Activated CD8-positive, alpha-beta memory T cell treated with anti-CD3 and anti-CD28 coated beads for 24 hours (primary cell): ENCODE data around the gene SEL1L3.

Experiments
- DNase-seq: peaks from one replicate; pipeline ENCODE4 v3.0.0-alpha.2; 2020

SEL1L3 gene

DNA sequence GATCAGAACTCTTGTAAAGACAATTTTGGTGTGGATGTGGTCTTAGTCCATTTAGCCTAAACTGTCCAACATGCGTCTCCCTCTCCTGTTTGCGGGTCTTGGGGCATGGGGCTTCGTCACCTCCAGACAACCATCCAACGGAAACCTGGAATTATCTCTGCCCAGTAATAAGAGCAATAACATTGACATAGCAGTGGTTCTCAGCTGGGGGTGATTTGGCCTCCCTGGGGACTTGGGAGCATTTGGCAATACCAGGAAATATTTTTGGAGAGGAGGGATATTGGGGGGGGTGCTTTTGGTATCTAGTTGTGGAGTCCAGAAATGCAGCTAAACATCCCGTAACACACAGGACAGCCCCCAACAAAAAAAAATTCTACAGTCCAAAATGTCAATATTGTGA, 47.2 kb downstream of the SEL1L3 start:
- DNase-seq = no peak

DNA sequence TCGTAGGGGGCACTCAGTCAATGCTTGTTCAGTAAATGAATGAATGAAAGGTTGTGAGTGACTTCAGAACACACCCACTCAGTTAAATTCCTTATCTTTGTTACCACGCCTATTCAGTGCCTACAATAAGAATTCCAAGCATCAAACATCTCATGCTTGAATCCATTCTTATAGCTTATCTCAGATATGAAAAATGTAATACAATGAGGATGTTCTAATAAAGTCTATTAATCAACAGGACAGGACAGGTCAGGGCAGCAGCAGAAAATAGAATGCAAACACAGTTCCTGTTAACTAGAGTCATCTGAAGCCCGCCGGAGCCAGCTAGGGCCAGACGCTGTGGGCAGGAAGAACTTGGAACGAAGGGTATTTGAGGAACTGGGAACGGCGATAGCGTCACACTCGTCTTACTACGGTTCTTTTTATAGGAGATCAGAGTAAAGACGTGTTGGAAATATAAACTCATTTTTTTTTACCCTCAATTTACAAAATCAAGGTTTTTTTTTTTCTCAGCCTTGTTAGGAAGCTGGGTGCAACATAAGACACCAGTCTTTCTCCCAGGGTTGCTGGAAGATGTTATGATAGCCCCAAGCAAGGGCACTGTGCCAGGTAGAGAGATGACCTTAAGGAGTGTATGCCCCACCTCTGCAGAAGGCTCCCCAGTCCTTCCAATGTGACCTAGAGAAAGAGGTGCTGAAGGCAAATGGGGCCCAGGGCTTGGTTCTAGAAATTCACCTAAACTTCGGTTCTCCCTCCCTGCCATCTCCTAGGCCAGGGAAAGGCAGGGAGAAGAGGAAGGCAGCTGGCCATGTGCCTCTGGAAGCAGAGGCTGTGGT, 48.3 kb downstream of the SEL1L3 start:
- DNase-seq = no peak

DNA sequence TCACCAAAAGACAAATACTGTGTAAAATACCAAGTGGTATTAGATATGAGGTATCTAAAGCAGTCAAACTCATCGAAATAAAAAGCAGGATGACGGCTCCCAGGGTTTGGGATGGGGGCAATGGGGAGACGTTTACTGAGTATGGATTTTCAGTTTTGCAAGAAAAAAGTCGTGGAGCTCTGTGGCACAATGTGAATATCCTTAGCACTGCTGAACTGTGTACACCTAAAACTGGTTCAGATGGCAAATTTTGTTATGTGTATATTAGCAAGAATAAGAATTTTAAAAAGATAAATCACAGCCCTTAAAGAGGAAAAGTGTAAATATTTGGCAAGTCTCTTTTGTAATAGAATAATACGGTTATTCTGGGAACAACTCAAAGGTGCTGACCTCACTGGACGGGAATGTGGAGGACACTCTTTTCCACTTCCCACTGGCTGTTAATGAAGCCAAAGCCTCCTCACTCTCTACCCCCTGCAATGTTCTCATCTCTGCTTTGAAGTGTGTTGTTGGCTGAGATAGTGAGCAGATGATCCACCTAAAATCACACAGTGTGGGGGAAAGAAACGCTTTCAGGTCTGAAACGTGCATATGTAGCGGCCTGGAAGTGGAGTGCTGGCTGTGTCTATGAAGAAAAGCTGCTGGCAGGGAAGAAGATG, 49.2 kb downstream of the SEL1L3 start:
- DNase-seq = no peak

DNA sequence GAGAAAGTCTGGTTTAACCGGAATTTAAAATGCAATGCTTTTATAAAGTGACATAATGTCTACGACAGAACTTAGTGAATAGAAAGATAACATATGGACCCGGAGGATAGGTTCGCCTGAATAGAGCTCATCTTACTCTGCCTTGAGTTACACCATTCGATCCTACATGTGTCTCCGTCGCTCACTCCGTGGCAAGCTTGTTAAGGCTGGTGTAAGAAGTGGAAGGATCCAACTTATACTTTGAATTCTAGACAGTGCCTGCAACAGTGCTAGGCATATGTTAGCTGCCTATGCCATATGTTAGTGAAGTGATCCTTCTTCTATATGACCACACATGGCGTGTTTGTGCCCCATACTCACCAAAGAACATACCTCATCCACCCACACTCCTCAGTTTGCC, 50.9 kb downstream of the SEL1L3 start:
- DNase-seq = no peak

DNA sequence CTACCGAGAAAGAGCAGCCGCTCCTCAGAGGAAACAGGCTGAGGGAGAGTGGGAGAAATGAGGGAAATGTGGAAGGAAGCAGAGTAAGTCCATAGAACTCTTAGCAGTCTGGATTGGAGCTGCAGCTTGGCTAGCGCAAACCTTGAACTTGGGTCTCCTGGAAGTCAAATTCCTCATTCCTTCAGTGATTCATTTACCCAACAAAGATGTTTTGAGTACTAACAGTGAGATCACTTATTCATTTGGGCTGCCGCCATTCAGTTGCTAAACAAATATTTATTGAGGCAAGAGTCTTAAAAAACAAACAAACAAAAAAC, 51.5 kb downstream of the SEL1L3 start:
- DNase-seq = no peak

DNA sequence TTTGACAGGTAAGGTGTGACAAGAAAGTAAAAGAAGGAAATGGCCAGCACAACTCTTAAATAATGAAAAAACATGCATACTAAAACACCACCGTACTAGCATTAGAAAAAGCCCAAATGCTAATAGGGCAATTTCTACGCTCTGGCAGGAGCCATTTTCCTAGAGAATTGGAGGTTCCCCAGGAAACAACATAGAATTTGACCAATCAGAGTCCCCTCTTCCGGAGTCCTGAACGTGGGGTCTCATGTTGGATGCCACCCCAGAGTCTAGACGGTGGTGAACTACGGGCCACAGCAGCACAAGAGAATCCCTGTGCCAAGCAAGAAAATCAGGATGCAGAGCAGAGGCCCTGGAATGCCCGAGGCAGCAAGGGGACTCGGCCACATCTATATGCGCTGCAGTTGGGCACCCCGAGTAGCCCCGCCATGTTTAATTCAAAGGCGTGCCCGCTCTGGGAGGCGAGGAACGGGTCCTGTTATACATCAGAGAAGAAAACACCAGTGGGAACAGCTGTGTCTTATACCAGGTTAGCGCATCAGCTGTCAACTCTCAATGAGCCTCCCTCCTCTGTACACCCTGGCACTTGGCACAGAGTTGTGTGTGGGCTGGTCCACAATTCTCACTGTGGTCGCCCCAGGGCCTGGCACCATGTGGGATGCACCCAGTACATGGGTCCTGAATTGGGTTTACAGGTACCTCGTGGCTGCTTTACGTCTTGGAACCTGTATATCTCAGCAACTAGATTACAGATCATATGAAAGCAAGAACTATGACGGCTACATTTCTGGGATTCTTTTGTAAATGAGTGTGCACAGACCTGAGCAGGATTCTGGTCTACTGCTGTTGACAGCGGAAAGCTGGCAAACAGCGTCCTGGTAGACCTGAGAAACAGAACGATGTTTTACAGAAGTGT, 52.1 kb downstream of the SEL1L3 start:
- no peak for DNase-seq

DNA sequence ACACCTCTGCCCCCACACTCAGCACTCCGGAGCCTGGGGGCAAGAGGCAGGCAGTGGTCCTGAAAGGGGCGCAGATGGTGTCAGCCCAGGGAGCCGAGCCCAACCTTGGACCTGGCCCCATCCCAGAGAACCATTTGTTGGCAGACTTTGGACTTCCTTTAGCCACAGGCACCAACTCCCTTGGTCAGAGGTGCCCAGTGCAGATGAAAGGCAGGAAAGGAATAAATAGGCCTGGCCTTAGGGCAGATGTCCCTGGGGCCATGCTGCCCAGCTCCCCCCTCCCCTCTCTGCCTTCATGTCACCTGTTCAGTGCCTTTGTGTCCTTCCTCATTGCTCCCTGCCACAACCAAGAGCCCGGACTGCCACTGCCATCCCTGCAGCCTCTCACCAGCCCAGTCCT, 52.8 kb downstream of the SEL1L3 start:
- no peak for DNase-seq

DNA sequence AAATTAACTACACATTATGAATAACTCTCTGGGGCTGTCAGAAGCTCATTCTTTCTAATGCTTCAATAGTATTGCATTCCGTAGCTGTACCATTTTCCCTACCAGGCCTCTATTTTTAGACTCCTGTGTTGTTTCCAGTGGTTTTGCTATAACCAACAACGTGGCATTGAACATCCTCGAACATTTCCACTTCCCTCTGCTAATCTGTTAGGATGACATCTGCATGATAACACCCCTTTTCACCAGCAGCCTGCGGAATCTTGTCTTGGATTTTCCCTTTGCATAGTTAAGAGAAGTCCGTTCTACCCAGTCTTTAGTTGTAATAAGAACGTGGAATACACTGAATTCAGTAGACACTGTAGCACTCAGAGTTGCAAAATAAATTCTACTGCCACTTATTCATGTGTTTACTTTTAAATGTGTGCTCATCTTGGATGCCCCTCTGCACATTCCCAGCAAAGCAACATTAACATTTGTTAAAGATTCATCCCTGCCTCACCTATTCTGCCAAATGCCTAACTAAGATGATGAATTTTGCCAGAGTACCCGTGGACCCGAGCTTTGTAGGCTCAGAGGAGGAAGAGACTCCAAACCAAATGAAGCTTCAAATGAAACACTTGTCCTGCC, 55.6 kb downstream of the SEL1L3 start:
- DNase-seq = no peak

DNA sequence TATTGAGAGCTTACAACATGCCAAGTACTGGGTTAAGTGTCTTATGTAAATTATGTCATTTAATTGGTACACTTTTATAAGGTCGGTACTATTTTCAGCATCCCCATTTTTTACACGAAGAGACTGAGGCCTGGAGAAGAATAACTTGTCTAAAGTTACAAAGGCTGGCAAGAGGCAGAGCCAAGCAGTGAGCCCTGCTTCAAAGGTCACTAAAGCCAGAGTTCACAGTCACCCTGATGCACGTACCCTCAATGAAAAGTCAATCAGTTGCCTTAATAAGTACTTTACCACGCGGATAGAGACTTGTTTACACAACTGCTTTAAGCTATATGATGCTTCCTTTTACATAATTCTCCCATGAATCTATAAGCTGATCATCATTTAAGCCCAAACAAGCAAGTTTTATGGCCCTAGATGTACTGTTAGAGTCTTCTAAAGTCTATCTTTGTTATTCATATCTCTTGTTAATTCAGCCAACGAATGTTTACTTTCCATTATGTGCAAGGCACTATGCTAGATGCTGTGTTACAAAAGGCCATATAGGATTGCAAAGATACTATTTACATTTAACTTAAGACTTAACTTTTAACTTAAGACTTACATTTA, 57.4 kb downstream of the SEL1L3 start:
- DNase-seq = no peak

DNA sequence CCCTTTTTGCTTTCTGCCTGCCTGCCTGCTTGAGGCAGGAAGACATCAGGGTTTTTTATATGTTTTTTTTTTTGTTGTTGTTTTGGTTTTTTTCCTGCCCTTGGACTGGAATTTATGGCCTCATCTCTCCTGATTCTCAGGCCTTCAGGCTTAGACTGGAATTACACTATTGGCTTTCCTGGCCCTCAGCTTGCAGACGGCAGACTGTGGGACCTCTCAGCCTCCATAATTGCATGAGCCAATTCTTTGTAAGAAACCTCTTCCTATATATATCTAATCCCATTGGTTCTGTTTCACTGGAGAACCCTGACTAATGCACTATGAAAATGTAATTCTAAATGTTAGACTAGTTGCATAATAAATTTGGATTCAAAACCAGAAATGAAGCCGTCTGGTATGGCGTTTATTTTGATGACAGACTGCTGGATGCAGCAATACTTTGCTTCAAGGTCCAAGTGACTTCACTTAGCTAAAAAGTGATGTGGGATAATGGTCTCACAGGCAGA, 59.0 kb downstream of the SEL1L3 start:
- no peak for DNase-seq

DNA sequence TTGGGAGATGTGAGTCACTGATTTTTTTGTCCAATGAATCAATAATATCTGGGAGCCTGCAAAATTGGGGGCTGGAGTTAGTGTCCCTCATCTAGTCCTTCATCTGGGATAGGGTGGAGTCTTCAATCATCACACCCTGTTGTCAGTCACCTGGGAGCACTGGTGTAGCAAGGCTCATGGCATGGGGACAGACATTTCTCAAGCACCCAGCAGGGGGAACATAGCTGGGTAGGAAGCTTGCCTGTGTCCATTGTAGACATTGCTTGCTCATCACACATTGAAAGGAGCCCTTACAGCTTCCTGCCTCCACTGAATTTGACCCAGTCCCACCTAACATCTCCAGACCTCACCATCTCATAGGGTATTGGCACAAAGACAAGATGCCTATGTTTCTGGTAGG, 61.2 kb downstream of the SEL1L3 start:
- DNase-seq = no peak

DNA sequence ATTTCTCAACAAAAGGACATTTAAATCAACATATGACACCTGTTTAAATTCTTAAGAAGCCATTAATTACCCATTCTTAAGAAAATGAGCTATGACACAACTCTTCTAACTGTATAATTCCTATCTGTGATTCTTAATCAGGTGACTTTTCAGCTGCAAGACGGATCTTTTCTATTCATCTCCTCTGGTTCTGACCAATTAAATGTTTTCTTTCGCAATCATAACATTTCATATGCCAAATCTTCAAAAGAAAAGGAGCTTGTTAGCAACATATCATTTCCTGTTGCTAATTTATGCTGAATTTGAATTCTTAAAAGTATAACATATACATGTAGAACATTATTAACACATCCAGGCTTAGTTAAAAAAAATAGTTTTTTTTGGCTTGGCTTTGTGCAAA, 62.5 kb downstream of the SEL1L3 start:
- DNase-seq = no peak

DNA sequence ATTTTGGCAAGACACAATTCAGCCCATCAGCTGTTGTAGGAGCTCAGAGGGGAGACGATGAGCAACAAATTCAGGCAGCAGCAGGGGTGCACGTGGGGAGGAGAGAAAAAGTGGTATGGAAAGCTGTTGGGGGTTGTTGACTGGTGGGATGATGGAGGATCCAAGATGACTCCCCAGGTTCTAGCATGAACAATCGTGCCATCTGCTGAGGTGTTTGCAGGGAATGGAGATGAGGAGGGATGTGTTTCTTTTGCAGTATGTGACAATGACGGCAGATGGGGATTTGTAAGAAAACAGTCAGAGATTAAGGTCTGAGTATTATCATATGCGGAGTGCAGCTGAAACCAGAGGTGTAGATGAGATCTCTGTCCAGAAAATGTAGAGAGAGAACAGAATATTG, 63.3 kb downstream of the SEL1L3 start:
- no peak for DNase-seq

DNA sequence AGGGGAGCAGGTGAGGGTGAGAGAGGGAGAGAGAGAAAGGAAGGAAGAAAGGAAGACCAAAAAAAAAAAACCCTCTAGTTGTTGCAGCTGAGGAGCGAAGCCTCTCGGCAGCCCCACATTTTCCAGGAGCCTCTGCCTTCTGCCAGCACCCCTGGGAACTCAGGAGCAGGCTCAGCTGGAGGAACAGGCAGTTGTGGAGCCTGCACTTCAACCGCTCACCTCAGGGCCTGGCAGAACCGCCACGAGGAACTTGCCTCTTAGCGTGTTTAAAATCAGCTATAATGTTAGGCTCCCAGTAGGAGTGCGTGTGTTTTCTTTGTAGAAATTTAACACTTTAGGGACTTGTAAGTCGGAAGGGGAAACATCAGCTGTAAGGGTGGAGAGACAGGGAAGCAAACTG, 65.7 kb downstream of the SEL1L3 start:
- DNase-seq = no peak

DNA sequence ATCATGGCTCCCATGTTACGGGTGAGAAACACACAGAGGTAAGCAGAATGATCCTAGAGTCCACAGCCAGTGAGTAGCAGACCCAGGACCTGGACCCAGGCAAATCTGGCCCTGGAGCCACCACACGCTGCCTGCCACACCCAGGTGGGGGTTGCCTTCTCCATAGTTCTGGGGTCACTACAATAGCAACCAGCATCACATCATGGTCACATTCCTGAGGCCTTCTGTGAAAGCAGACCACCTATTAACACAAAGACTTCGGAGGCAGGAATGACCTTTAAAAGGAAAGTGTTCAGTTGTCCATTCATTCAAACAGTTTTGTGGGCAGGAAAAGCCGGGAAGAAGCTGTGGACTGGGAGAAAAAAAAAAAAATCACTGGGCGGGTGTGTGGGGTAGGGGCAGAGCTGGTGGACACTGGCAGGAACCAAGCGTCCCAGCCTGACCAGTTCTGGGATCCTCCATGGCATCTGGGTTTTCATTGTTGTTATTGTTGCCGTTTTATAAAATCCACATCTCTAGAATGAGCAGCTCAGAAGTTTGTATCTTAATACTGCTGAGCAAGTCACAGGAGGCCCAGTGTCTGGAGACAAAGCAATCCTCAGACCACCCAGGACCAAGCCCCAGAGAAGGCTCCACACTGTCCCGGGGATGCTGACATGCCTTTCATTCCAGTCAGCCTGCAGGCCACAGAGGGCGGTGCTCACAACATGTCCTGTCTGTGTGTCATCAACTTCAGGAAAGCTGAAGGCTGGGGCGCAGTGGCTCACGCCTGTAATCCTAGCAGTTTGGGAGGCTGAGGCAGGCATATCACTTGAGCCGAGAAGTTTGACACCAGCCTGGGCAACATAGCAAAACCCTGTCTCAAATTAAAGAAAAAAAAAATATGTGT, 67.0 kb downstream of the SEL1L3 start:
- no peak for DNase-seq

DNA sequence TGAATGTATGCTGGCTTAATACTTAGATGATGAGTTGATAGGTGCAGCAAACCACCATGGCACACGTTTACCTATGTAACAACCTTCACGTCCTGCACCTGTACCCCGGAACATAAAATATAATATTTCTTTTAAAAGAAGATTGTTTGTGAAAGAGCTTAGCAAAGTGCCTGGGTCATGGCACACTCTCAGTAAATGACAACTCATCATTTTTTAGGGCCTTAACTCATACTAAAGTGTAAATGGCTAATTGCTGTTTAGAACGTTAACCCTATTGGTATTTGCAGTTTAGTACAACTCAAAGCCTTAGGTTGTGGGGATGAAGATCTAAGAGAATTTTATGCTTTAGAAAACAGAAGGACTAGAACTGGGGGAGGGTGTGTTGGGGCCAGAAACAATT, 67.7 kb downstream of the SEL1L3 start:
- DNase-seq = no peak

DNA sequence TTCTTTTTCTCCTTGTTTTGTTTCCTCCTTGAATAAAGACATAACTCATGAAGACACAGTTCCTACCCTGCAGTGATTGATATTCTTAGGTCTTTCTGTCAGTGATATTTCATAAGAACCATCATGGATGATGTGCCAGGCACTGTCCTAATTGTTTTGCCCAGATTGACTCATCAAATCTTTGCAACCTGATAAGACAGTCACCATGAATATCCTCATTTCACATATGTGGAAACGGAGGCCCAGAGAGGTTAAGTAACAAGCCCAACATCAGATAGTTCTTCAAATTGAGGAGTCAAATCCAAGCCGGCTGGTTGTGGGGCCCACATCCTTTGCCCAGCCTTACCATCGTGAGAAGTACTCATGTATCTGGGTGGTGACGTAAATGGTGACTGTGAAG, 69.9 kb downstream of the SEL1L3 start:
- no peak for DNase-seq

DNA sequence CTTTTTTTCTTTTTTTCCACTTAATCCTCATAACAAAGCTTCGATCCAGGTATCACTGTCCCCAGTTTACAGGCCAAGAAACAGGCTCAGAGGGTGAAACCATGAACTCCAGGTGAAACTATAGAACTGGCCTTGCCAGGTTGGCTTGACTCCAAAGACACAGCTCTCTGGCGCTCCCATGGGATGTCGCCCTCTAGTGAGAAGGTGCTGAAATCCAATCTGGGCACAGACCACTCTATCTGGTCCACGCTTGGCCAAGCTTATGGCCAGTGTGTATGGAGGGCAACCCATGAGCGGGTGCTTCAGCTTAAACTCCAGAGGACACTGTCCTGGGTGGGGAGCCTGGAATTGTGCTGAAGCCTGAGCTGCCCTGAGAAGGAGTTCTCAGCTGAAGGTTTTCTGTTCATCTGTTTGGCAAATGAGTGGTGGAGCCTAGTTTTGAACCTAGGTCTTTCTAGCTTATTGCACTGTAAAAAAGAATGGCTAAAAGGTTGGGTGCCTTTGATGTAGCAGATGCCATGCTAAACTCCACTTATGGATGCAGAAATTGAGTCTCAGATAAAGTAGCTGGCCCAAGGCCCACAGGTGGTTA, 70.5 kb downstream of the SEL1L3 start:
- DNase-seq = no peak

DNA sequence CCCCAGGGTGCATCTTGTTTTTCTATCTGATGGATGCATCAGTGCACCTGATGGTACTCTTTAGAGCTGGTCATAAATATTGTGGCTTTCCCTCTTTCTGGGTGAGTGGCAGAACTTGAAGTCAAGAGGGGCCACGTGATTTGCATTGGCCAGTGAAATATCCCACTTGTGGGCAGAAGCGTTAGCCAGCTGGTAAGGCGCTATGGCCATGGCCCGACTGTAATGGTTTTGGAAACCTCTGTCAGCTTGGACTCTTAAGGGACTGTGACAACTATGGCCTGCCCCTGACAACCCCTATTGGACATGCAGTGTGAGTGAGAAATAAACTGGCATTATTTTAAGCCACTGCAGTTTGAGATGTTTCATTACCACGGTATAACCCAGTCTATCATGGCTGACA, 72.8 kb downstream of the SEL1L3 start:
- no peak for DNase-seq

DNA sequence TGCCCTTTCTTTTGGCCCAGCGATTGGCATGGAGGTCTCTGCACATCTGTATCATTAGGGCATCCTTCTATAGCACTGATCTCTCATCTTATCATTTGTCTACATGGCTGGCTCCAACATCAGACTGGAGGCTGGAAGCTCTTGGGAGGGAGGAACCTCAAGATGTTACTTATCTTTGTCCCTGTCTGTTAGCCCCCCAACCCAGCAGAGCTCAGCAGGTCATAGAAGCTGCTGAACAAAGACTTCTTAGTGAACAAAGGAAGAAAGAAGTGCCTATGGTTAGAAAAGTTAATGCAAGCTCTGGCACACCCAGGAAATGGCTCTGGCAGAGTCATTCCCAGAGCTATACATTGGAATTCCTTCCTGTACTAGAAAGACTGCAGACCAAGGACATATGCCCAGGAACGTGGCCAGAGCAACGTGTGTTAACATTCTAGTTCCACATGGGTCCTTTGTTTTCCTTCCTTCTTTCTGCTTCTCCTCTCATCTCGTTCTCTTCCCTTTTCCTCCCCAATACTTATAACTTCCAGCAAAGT, 74.0 kb downstream of the SEL1L3 start:
- no peak for DNase-seq

DNA sequence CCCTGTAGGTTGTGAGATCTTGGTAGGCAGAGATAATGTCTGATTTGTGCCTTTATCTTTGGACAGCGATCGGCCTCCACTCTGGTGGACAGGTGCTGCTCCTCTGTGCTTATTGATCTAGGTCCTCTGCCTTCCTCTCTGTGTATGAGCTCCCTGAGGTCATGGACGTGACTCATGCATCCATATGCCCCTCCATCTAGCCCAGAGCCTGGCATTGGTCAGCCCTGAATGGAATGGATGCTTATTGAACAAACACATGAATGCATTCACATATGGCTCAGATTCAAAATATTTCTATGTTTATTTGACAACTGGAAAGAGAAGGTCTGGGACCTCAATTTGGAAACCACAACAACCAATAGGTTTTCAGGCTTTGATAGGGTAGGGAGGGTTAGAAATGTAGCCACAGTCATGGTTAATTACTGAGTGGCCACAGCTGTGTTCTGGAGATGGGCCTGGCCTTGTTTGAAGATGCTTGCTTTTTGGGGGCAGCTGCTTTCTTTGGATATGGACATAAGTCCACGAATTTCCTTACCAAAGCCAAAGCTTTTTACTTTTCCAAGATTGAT, 76.2 kb downstream of the SEL1L3 start:
- DNase-seq = no peak
